HepG2 (cell line): Measurements from ENCODE around the gene SF3B6. TPM values are rescaled to one million over a fixed set of nuclear protein-coding genes. Genes with fewer than 3 reads are reported as not detected.

Experiments
- ERF ChIP-seq: IDR thresholded peaks from 2 replicates; pipeline ENCODE4 v1.6.1; 2018; ENCODE audit warnings: missing biosample characterization, missing genetic modification reagents
- HCFC1 ChIP-seq: fragments of 150-350 bp; IDR thresholded peaks from 2 replicates; pipeline ENCODE4 v1.6.1; 2014; ENCODE audit warnings: low read depth, low read length
- MED13 ChIP-seq: sonication (generic); formaldehyde crosslinking; IDR thresholded peaks from 2 replicates; pipeline ENCODE4 v1.5.0; 2020; ENCODE audit warnings: missing genetic modification reagents
- MTF2 ChIP-seq: sonication (generic); formaldehyde crosslinking; IDR thresholded peaks from 2 replicates; pipeline ENCODE4 v1.5.0; 2020; ENCODE audit warnings: missing genetic modification reagents, borderline replicate concordance
- MZF1 ChIP-seq: sonication (generic); formaldehyde crosslinking; IDR thresholded peaks from 2 replicates; pipeline ENCODE4 v1.8.1; 2023; ENCODE audit warnings: mild to moderate bottlenecking, missing genetic modification reagents, borderline replicate concordance
- NR2F6 ChIP-seq, 2 experiments: IDR thresholded peaks; 2 replicates each; pipeline ENCODE4 v1.6.1; 2016; ENCODE audit warnings: antibody characterized with exemption in 1 of 2, mild to moderate bottlenecking in 1 of 2
- PITX1 ChIP-seq: sonication (generic); formaldehyde crosslinking; IDR thresholded peaks from 2 replicates; pipeline ENCODE4 v1.5.1; 2020; ENCODE audit warnings: mild to moderate bottlenecking, missing genetic modification reagents
- REST ChIP-seq, 2 experiments: IDR thresholded peaks; 2 replicates each; pipeline ENCODE4 v1.6.1; 2011 to 2012; ENCODE audit warnings: low read length in 2 of 2, borderline replicate concordance in 1 of 2, low read depth in 1 of 2, mild to moderate bottlenecking in 1 of 2, moderate library complexity in 1 of 2
- TERF1 ChIP-seq: sonication (generic); formaldehyde crosslinking; IDR thresholded peaks from 2 replicates; pipeline ENCODE4 v1.8.0; 2022; ENCODE audit warnings: mild to moderate bottlenecking, missing genetic modification reagents, moderate library complexity
- THAP9 ChIP-seq: sonication (generic); formaldehyde crosslinking; IDR thresholded peaks from 2 replicates; pipeline ENCODE4; 2020; ENCODE audit warnings: missing genetic modification reagents, mild to moderate bottlenecking, borderline replicate concordance
- ZNF362 ChIP-seq: sonication (generic); formaldehyde crosslinking; IDR thresholded peaks from 2 replicates; pipeline ENCODE4 v1.4.0; 2020; ENCODE audit warnings: missing genetic modification reagents, mild to moderate bottlenecking, borderline replicate concordance
- ZNF749 ChIP-seq: sonication (generic); formaldehyde crosslinking; IDR thresholded peaks from 2 replicates; pipeline ENCODE4 v1.8.0; 2022; ENCODE audit warnings: mild to moderate bottlenecking, missing genetic modification reagents, moderate library complexity, borderline replicate concordance
- ZNF816 ChIP-seq: sonication (generic); formaldehyde crosslinking; IDR thresholded peaks from 2 replicates; pipeline ENCODE4 v1.8.0; 2022; ENCODE audit warnings: missing genetic modification reagents, mild to moderate bottlenecking, borderline replicate concordance
- polyA plus RNA-seq, 8 experiments: library from polyadenylated mRNA; depleted of rRNA in 3 of 8; stranded (reverse) in 7 of 8; unstranded in 1 of 8; fragments of >200 nt; fragmentation: Illumina TruSeq in 4 of 8; extraction: Trizol in 4 of 8; gene quantifications; 2 replicates each; pipeline versions ENCODE4 v1.2.1 to v1.2.3, GENCODE V29; 2011 to 2016; ENCODE audit warnings: low read depth in 4 of 8, missing spikeins in 1 of 8, mixed read lengths in 1 of 8; ENCODE audit not compliant: insufficient read depth in 1 of 8
- total RNA-seq, 5 experiments: library from RNA; depleted of rRNA; stranded (reverse); fragments of >200 nt; fragmentation: Illumina TruSeq; extraction: Trizol; gene quantifications; 2 replicates each; pipeline ENCODE4 v1.2.3, GENCODE V29; 2016; ENCODE audit warnings: low read depth in 1 of 5
- TF ChIP-seq, protein P1 (sequence below): sonication (generic); formaldehyde crosslinking; IDR thresholded peaks from 2 replicates; pipeline ENCODE4 v1.8.1; 2022; ENCODE audit warnings: mild to moderate bottlenecking, missing genetic modification reagents
- TF ChIP-seq, protein P2 (sequence below): sonication (generic); formaldehyde crosslinking; IDR thresholded peaks from 2 replicates; pipeline ENCODE4 v1.8.1; 2023; ENCODE audit warnings: missing genetic modification reagents, inconsistent platforms, borderline replicate concordance

SF3B6 gene
- total and polyA plus RNA-seq, 2 of the 13 experiments (the other 11 are each of a cell fraction or from before 2014, with no cell fraction given) = 177 to 182 TPM

DNA sequence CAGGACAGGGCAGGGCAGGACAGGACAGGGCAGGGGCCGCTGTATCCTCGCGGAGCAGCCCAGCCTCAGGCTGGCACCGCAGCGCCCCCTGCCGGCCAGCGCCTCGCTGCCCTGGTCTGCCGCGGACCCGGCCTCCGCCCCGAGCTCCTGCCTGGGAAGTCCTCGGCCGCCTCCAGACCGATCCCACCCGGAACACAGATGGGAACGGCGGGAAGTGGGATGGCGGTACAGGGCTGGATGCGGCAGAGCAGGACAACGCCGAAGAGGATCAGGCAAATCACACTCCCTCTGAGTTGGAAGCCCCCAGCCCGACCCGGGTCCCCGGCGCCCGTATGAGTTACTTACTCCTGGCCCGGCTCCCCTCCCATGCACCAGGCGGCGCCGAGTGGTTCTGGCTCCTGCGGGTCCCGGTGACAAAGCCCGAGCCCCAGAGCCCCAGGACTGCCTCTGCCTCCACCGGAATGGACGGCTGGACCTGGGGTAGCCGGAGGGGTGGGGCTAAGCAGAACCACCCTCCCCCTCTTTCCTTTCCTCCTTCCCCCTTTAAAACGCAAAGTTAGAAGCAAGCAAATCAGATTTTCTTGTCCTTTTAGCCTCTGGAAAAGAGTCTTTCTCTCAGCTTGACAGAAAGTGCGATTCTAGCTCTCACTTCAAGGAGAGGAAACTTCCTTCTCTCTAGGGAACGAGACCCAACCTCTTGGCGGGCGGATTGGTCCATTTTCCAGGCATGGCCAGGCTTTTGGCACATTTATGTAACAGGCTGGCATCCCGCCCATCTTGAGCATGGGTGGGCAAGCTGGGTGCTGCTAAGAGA is 8.5 kb upstream of the SF3B6 start, which contains the start of gene TP53I3 (continued):
- TF ChIP-seq MTF2 (CRISPR knock-in tag) (no peak; the same call in 1 of the 2 replicates), NR2F6 (IDR thresholded peaks at IDR 0.05) (no peak), NR2F6 (CRISPR knock-in tag; IDR thresholded peaks at IDR 0.05) (peak; percentile 37; the same call in 1 of the 2 replicates), ZNF362 (no peak), REST (IDR thresholded peaks at IDR 0.05; ENCODE audit: borderline replicate concordance in 1 of 2, low read depth in 1 of 2, low read length in 2 of 2) (no peak; a peak in 1 of 4 replicates), TERF1 (no peak; the same call in 1 of the 2 replicates), ZNF816 (CRISPR knock-in tag) (peak; percentile 89), ZNF749 (CRISPR knock-in tag) (no peak; the same call in 1 of the 2 replicates), ERF (CRISPR knock-in tag) (peak; percentile 38), HCFC1 (no peak; the same call in 1 of the 2 replicates), MZF1 (CRISPR knock-in tag) (no peak), PITX1 (CRISPR knock-in tag) (peak; percentile 5; the same call in 1 of the 2 replicates), THAP9 (CRISPR knock-in tag) (peak; percentile 86), MED13 (CRISPR knock-in tag) (peak; percentile 36; the same call in 1 of the 2 replicates)
- TF ChIP-seq, protein P1, sequence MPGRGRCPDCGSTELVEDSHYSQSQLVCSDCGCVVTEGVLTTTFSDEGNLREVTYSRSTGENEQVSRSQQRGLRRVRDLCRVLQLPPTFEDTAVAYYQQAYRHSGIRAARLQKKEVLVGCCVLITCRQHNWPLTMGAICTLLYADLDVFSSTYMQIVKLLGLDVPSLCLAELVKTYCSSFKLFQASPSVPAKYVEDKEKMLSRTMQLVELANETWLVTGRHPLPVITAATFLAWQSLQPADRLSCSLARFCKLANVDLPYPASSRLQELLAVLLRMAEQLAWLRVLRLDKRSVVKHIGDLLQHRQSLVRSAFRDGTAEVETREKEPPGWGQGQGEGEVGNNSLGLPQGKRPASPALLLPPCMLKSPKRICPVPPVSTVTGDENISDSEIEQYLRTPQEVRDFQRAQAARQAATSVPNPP (CRISPR knock-in tag) = peak; percentile 98
- TF ChIP-seq, protein P2, sequence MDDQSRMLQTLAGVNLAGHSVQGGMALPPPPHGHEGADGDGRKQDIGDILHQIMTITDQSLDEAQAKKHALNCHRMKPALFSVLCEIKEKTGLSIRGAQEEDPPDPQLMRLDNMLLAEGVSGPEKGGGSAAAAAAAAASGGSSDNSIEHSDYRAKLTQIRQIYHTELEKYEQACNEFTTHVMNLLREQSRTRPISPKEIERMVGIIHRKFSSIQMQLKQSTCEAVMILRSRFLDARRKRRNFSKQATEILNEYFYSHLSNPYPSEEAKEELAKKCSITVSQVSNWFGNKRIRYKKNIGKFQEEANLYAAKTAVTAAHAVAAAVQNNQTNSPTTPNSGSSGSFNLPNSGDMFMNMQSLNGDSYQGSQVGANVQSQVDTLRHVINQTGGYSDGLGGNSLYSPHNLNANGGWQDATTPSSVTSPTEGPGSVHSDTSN (CRISPR knock-in tag) = no peak
